GM21360 (cell line): ENCODE measurements around the gene MRGPRE.

Experiments
- ATAC-seq: cut with Tn5 transposase; IDR thresholded peaks from one replicate; pipeline ENCODE4 v1.9.1; 2021; ENCODE audit warnings: mild to moderate bottlenecking, moderate library complexity; ENCODE audit not compliant: unreplicated experiment

The MRGPRE gene

GRCh38 chr11:3214420-3214699 is 17.9 kb downstream of the MRGPRE start:
- ATAC-seq = no peak

GRCh38 chr11:3213659-3214419 is 18.4 kb downstream of the MRGPRE start:
- ATAC-seq = no peak

GRCh38 chr11:3208272-3208671 is 23.9 kb downstream of the MRGPRE start:
- no peak for ATAC-seq

GRCh38 chr11:3207526-3208189 is 24.6 kb downstream of the MRGPRE start:
- no peak for ATAC-seq

- ATAC-seq = no peak
Observed at GRCh38 chr11:3206922-3207204, 25.4 kb downstream of the MRGPRE start.

- ATAC-seq = no peak
Observed at GRCh38 chr11:3206156-3206921, 25.9 kb downstream of the MRGPRE start.

- ATAC-seq = no peak
Observed at GRCh38 chr11:3205261-3206155, 26.7 kb downstream of the MRGPRE start.

GRCh38 chr11:3204141-3205015 is 27.8 kb downstream of the MRGPRE start:
- no peak for ATAC-seq

GRCh38 chr11:3203221-3204043 is 28.8 kb downstream of the MRGPRE start:
- ATAC-seq = no peak

GRCh38 chr11:3202759-3203158 is 29.5 kb downstream of the MRGPRE start:
- no peak for ATAC-seq

GRCh38 chr11:3202305-3202704 is 29.9 kb downstream of the MRGPRE start:
- ATAC-seq = no peak

- ATAC-seq = no peak
Observed at GRCh38 chr11:3201677-3202181, 30.5 kb downstream of the MRGPRE start.

- no peak for ATAC-seq
Observed at GRCh38 chr11:3201112-3201581, 31.1 kb downstream of the MRGPRE start.

GRCh38 chr11:3200388-3201111 is 31.7 kb downstream of the MRGPRE start:
- no peak for ATAC-seq

- ATAC-seq = no peak
Observed at GRCh38 chr11:3199537-3200295, 32.5 kb downstream of the MRGPRE start.

GRCh38 chr11:3198815-3199214 is 33.4 kb downstream of the MRGPRE start:
- ATAC-seq = no peak

GRCh38 chr11:3197878-3198528 is 34.2 kb downstream of the MRGPRE start:
- ATAC-seq = no peak
